Embryonic facial prominence (tissue), 1 donor: ENCODE data around the gene ARHGEF17.

Experiments used
- DNase-seq: peaks from one replicate; pipeline ENCODE4 v3.0.0-alpha.2; 2016; ENCODE audit errors: extremely low spot score

Gene ARHGEF17

GRCh38 chr11:73382183-73382582 is 74.1 kb downstream of the ARHGEF17 start:
- DNase-seq = no peak

GRCh38 chr11:73382747-73383146 is 74.7 kb downstream of the ARHGEF17 start:
- no peak for DNase-seq

- DNase-seq = no peak
Observed at GRCh38 chr11:73383249-73384124, 75.4 kb downstream of the ARHGEF17 start.

- no peak for DNase-seq
Observed at GRCh38 chr11:73384125-73384441, 76.0 kb downstream of the ARHGEF17 start.

- DNase-seq = no peak
Observed at GRCh38 chr11:73384531-73384871, 76.4 kb downstream of the ARHGEF17 start.

GRCh38 chr11:73384872-73385689 is 77.0 kb downstream of the ARHGEF17 start:
- DNase-seq = no peak

GRCh38 chr11:73386016-73386415 is 77.9 kb downstream of the ARHGEF17 start:
- no peak for DNase-seq

GRCh38 chr11:73386546-73386945 is 78.5 kb downstream of the ARHGEF17 start:
- no peak for DNase-seq

- no peak for DNase-seq
Observed at GRCh38 chr11:73387594-73388264, 79.7 kb downstream of the ARHGEF17 start.

GRCh38 chr11:73388265-73389133 is 80.4 kb downstream of the ARHGEF17 start:
- DNase-seq = no peak

- DNase-seq = no peak
Observed at GRCh38 chr11:73389134-73389525, 81.1 kb downstream of the ARHGEF17 start.

- DNase-seq = no peak
Observed at GRCh38 chr11:73389916-73390315, 81.8 kb downstream of the ARHGEF17 start.

- no peak for DNase-seq
Observed at GRCh38 chr11:73390601-73391565, 82.8 kb downstream of the ARHGEF17 start.

- DNase-seq = no peak
Observed at GRCh38 chr11:73391665-73392064, 83.6 kb downstream of the ARHGEF17 start.

- no peak for DNase-seq
Observed at GRCh38 chr11:73392108-73393010, 84.3 kb downstream of the ARHGEF17 start.

GRCh38 chr11:73393011-73393380 is 84.9 kb downstream of the ARHGEF17 start:
- no peak for DNase-seq

- no peak for DNase-seq
Observed at GRCh38 chr11:73393479-73394415, 85.7 kb downstream of the ARHGEF17 start.
